ENCODE measurements around the gene PHLDA2. TPM values are rescaled to one million over a fixed set of nuclear protein-coding genes. Genes with fewer than 3 reads are reported as not detected.

Gene PHLDA2
- total and polyA plus RNA-seq, 9 of the 15 experiments (the other 6 are each of a cell fraction or from before 2014, with no cell fraction given): 0.43 to 42.4 (median 4.7) TPM

DNA sequence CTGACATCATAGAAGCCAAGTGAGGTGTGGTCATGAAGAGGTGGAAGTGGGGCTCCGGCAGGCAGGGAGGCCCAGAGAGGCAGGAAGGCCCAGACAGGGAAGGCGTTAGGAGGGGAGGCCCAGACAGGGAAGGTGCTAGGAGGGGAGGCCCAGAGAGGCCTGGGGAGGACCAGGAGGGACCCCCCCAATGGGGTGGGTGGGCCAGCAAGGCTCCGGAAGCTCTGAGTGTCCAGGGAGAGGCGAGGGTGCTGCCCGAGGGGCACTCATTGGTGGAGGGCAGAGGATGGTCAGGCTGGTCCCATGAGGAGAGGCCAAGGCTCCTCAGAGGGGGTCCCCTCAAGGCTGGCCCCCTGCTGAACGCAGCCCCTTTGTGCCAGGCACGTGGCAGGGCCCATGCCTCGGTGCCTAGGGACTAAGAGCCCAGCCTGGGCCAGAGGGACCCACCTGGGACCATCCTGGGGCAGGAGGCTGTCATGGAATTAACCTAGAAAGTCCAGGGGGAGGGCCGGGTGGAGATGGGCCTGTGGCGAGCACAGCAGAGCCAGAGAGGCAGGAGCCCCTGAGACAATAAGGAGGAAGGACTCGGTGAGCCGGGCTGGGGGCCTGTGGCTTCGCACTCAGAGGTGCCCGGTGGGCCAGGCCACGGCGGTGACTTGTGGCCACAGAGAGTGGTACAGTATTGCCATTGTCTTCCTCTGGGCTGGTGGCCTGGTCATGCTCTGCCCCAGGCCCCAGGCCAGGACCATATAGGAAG lies 12.2 kb downstream of the PHLDA2 start:
- in situ Hi-C loops (cut with MboI): no loop called here
- no peaks in the 10 kb centered on the region for H3K36me3 ChIP-seq (ENCODE audit: control insufficient read depth, insufficient read depth, low read length)
- H3K4me2 ChIP-seq (ENCODE audit: insufficient read depth, low read length): no peak overlapping the region
- H4K20me1 ChIP-seq (replicated peaks; ENCODE audit: control insufficient read depth, insufficient read depth, low read length): no peaks in the 10 kb centered on the region
- no peak for FAIRE-seq
- intact Hi-C loops (cut with micrococcal nuclease): no loop called here
- no peak overlapping the region for H2AFZ ChIP-seq (ENCODE audit: low read depth, low read length)
- no peak overlapping the region for H3K27ac ChIP-seq (ENCODE audit: extremely low read depth, low read depth, low read length)
- H3K9me1 ChIP-seq (ENCODE audit: control insufficient read depth, insufficient read depth, low read length): no peaks in the 10 kb centered on the region
- ChIA-PET CTCF (ENCODE audit: low intra/inter-chr PET ratio) (no interaction called here), POLR2A (interaction anchor here (0.6 to 1.8 kb wide), 5 partner anchors 10 to 1690 kb away, joined by 3 to 9 read pairs (median 8); partner anchors contain the start of gene PHLDA2)
- no peaks in the 10 kb centered on the region for H3K79me2 ChIP-seq (ENCODE audit: control insufficient read depth, insufficient read depth, low read length)
- no TSS peak for BruUV-seq (replicated peaks)
- WGBS (ENCODE audit: insufficient coverage, low coverage, missing lambda C conversion rate): 31% methylated on average over 13 of the region's 16 CpGs
- H3K4me1 ChIP-seq (replicated peaks in 1 of 2; ENCODE audit: control insufficient read depth in 2 of 2, insufficient read depth in 2 of 2, low read length in 2 of 2): peaks cover 13 to 79% of the 10 kb centered on the region in 2 experiments; a peak in 4 of 5 replicates
- H3K9ac ChIP-seq (ENCODE audit: insufficient read depth in 1 of 2, low read depth in 2 of 2, low read length in 2 of 2): peak overlapping the region in 1 of 2 experiments; percentile 26; a peak in 2 of 4 replicates
- DNase-seq (ENCODE audit: extremely low read depth in 1 of 4, low spot score in 3 of 4): no peak
- no peaks in the 10 kb centered on the region for H3K27me3 ChIP-seq (ENCODE audit: control insufficient read depth in 2 of 2, insufficient read depth in 2 of 2, low read length in 2 of 2)
- no peak overlapping the region for H3K4me3 ChIP-seq
- no peak for ATAC-seq
- no peaks in the 10 kb centered on the region for H3K9me3 ChIP-seq (replicated peaks; ENCODE audit: control insufficient read depth, insufficient read depth, low read depth, low read length)
- TF ChIP-seq, protein P1, sequence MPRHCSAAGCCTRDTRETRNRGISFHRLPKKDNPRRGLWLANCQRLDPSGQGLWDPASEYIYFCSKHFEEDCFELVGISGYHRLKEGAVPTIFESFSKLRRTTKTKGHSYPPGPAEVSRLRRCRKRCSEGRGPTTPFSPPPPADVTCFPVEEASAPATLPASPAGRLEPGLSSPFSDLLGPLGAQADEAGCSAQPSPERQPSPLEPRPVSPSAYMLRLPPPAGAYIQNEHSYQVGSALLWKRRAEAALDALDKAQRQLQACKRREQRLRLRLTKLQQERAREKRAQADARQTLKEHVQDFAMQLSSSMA (CRISPR knock-in tag; IDR thresholded peaks at IDR 0.05): no peak
- TF ChIP-seq, protein P2, sequence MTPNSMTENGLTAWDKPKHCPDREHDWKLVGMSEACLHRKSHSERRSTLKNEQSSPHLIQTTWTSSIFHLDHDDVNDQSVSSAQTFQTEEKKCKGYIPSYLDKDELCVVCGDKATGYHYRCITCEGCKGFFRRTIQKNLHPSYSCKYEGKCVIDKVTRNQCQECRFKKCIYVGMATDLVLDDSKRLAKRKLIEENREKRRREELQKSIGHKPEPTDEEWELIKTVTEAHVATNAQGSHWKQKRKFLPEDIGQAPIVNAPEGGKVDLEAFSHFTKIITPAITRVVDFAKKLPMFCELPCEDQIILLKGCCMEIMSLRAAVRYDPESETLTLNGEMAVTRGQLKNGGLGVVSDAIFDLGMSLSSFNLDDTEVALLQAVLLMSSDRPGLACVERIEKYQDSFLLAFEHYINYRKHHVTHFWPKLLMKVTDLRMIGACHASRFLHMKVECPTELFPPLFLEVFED (CRISPR knock-in tag; conservative IDR thresholded peaks at IDR 0.05): no peak
- TF ChIP-seq POLR2G (IDR thresholded peaks at IDR 0.05; ENCODE audit: low read depth, low read length): peak; percentile 22; the same call in 1 of the 2 replicates
- TF ChIP-seq RBFOX2 (IDR thresholded peaks at IDR 0.05; ENCODE audit: low read depth, low read length): 0 out of 2 replicates have a peak, but pooled peaks have one; percentile 6

Data from K562 (cell line).